Measurements from ENCODE around the gene KLF17. TPM values are rescaled to one million over a fixed set of nuclear protein-coding genes. Genes with fewer than 3 reads are reported as not detected.

The KLF17 gene
- total and polyA plus RNA-seq, 4 donors = not detected

DNA sequence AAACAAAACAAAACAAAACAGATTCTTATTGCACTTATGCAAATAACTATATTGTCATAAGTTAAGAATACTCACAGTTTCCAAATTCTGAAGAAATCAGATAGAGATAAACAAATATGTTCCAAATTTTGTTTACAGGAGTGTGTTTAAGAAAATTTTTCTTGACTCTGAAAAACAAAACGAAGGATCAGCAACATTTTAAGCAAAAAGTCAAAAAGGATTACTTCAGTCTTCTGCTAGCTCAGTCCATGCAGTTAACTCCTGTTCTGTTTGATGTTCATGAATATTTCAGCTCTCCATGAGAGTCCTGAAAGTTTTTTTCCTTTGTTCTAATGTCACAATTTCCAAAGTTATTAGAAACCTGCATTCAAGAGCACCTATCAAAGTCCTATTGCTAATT, 56.0 kb downstream of the KLF17 start:
- H3K9ac ChIP-seq (ENCODE audit: low read depth in 1 of 2, low read length in 2 of 2) = no peak overlapping the region
- H3K9me3 ChIP-seq (ENCODE audit: control insufficient read depth in 4 of 4, low read length in 3 of 4) = no peaks in the 10 kb centered on the region
- H3K4me1 ChIP-seq (ENCODE audit: control insufficient read depth in 4 of 4, insufficient read depth in 4 of 4, low read length in 3 of 4) = no peaks in the 10 kb centered on the region
- WGBS = 76% methylated on average over 1 of the region's 1 CpG
- TF ChIP-seq FOXA2 (IDR thresholded peaks at IDR 0.05) (no peak), YY1 (IDR thresholded peaks at IDR 0.05) (no peak), HNF4G (IDR thresholded peaks at IDR 0.05) (no peak), SP1 (IDR thresholded peaks at IDR 0.05) (no peak)
- TF ChIP-seq, protein P1, sequence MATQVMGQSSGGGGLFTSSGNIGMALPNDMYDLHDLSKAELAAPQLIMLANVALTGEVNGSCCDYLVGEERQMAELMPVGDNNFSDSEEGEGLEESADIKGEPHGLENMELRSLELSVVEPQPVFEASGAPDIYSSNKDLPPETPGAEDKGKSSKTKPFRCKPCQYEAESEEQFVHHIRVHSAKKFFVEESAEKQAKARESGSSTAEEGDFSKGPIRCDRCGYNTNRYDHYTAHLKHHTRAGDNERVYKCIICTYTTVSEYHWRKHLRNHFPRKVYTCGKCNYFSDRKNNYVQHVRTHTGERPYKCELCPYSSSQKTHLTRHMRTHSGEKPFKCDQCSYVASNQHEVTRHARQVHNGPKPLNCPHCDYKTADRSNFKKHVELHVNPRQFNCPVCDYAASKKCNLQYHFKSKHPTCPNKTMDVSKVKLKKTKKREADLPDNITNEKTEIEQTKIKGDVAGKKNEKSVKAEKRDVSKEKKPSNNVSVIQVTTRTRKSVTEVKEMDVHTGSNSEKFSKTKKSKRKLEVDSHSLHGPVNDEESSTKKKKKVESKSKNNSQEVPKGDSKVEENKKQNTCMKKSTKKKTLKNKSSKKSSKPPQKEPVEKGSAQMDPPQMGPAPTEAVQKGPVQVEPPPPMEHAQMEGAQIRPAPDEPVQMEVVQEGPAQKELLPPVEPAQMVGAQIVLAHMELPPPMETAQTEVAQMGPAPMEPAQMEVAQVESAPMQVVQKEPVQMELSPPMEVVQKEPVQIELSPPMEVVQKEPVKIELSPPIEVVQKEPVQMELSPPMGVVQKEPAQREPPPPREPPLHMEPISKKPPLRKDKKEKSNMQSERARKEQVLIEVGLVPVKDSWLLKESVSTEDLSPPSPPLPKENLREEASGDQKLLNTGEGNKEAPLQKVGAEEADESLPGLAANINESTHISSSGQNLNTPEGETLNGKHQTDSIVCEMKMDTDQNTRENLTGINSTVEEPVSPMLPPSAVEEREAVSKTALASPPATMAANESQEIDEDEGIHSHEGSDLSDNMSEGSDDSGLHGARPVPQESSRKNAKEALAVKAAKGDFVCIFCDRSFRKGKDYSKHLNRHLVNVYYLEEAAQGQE (IDR thresholded peaks at IDR 0.05) = no peak
- TF ChIP-seq, protein P2, sequence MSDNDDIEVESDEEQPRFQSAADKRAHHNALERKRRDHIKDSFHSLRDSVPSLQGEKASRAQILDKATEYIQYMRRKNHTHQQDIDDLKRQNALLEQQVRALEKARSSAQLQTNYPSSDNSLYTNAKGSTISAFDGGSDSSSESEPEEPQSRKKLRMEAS (IDR thresholded peaks at IDR 0.05) = no peak
- no peaks in the 10 kb centered on the region for H3K27me3 ChIP-seq (ENCODE audit: control insufficient read depth in 4 of 4, insufficient read depth in 4 of 4, low read length in 3 of 4)
- no peaks in the 10 kb centered on the region for H3K36me3 ChIP-seq (ENCODE audit: control insufficient read depth in 4 of 4, insufficient read depth in 3 of 4, low read depth in 1 of 4, low read length in 3 of 4)
- no peak overlapping the region for H3K27ac ChIP-seq (ENCODE audit: low read depth in 1 of 2, low read length in 2 of 2)
- no peak overlapping the region for H3K4me3 ChIP-seq (ENCODE audit: low read depth in 1 of 3, low read length in 3 of 3)
- DNase-seq (ENCODE audit: low spot score) = no peak

Small RNA genes within 50 kb of the gene (small RNA-seq; reads per million reads assigned to genes)
- gene AL035417.1 (not detected), gene OOSP1P1 (not detected), gene RF00019 (not detected), gene RN7SL479P (not detected)

Other genes with a start within 250 kb of the KLF17 start
- under 1 TPM in 1 of 2 donors, not detected in 1; 0.08 TPM for gene ARTN, start 185.0 kb upstream of the KLF17 start, total RNA-seq
- gene ARTN, start 185.0 kb upstream of the KLF17 start, polyA plus RNA-seq = under 1 TPM in 1 of 2 donors, not detected in 1; 0.05 TPM
- 10 to 100 TPM in 1 of 2 donors, 1 to 10 TPM in 1; 9.1 to 15.1 TPM for gene IPO13, start 171.9 kb upstream of the KLF17 start, total RNA-seq
- 10 to 100 TPM in 1 of 2 donors, 1 to 10 TPM in 1; 8.6 to 12.0 TPM for gene IPO13, start 171.9 kb upstream of the KLF17 start, polyA plus RNA-seq
- 10 to 100 TPM in 1 of 2 donors, 1 to 10 TPM in 1; 9.3 to 20.9 TPM for gene DPH2, start 148.8 kb upstream of the KLF17 start, total RNA-seq
- gene DPH2, start 148.8 kb upstream of the KLF17 start, polyA plus RNA-seq = 10 to 100 TPM; 13.0 to 17.7 TPM
- 10 to 100 TPM; 69.5 to 99.5 TPM for gene ATP6V0B, start 143.9 kb upstream of the KLF17 start, total RNA-seq
- gene ATP6V0B, start 143.9 kb upstream of the KLF17 start, polyA plus RNA-seq = 100 to 1,000 TPM; 158 to 277 TPM
- gene B4GALT2, start 139.6 kb upstream of the KLF17 start, total RNA-seq = 10 to 100 TPM; 12.8 to 19.4 TPM
- gene B4GALT2, start 139.6 kb upstream of the KLF17 start, polyA plus RNA-seq = 10 to 100 TPM in 1 of 2 donors, 1 to 10 TPM in 1; 2.9 to 31.5 TPM
- 1 to 10 TPM in 1 of 2 donors, under 1 TPM in 1; 0.92 to 4.2 TPM for gene CCDC24, start 127.2 kb upstream of the KLF17 start, total RNA-seq
- 1 to 10 TPM; 2.2 to 2.5 TPM for gene CCDC24, start 127.2 kb upstream of the KLF17 start, polyA plus RNA-seq
- 10 to 100 TPM in 1 of 2 donors, 1 to 10 TPM in 1; 1.0 to 47.7 TPM for gene SLC6A9, start 87.4 kb upstream of the KLF17 start, total RNA-seq
- gene SLC6A9, start 87.4 kb upstream of the KLF17 start, polyA plus RNA-seq = 1 to 10 TPM in 1 of 2 donors, under 1 TPM in 1; 0.57 to 6.1 TPM
- not detected for gene KLF18, start 22.8 kb downstream of the KLF17 start, total RNA-seq
- not detected for gene KLF18, start 22.8 kb downstream of the KLF17 start, polyA plus RNA-seq
- 10 to 100 TPM; 15.3 to 24.8 TPM for gene DMAP1, start 94.7 kb downstream of the KLF17 start, total RNA-seq
- 10 to 100 TPM; 15.7 to 21.0 TPM for gene DMAP1, start 94.7 kb downstream of the KLF17 start, polyA plus RNA-seq
- 10 to 100 TPM; 15.7 to 22.7 TPM for gene ERI3, start 236.4 kb downstream of the KLF17 start, total RNA-seq
- gene ERI3, start 236.4 kb downstream of the KLF17 start, polyA plus RNA-seq = 10 to 100 TPM; 20.0 to 23.8 TPM